ENCODE measurements around the gene FAM43B.

FAM43B gene

GRCh38 chr1:20593756-20594155, 41.4 kb downstream of the FAM43B start:
- no peak for DNase-seq

GRCh38 chr1:20594746-20595145, 42.4 kb downstream of the FAM43B start:
- no peak for DNase-seq

GRCh38 chr1:20596106-20596505, 43.7 kb downstream of the FAM43B start:
- no peak for DNase-seq

GRCh38 chr1:20597650-20598049, 45.3 kb downstream of the FAM43B start:
- DNase-seq = no peak

- no peak for DNase-seq
Measured at GRCh38 chr1:20600156-20600555, 47.8 kb downstream of the FAM43B start.

- no peak for DNase-seq
Measured at GRCh38 chr1:20601129-20601825, 48.9 kb downstream of the FAM43B start.

- DNase-seq = no peak
Measured at GRCh38 chr1:20602851-20603450, 50.6 kb downstream of the FAM43B start.

- DNase-seq = no peak
Measured at GRCh38 chr1:20603504-20604464, 51.4 kb downstream of the FAM43B start.

Measured in stimulated activated CD4-positive, alpha-beta T cell treated with anti-CD3 and anti-CD28 coated beads, Interleukin-4, amount 100 ng/mL, for 24 hours (primary cell).